Measurements from ENCODE around the gene CRB3. TPM values are rescaled to one million over a fixed set of nuclear protein-coding genes. Genes with fewer than 3 reads are reported as not detected.

Gene CRB3
- total RNA-seq, 1 experiment from 2014 or later, result not detected

DNA sequence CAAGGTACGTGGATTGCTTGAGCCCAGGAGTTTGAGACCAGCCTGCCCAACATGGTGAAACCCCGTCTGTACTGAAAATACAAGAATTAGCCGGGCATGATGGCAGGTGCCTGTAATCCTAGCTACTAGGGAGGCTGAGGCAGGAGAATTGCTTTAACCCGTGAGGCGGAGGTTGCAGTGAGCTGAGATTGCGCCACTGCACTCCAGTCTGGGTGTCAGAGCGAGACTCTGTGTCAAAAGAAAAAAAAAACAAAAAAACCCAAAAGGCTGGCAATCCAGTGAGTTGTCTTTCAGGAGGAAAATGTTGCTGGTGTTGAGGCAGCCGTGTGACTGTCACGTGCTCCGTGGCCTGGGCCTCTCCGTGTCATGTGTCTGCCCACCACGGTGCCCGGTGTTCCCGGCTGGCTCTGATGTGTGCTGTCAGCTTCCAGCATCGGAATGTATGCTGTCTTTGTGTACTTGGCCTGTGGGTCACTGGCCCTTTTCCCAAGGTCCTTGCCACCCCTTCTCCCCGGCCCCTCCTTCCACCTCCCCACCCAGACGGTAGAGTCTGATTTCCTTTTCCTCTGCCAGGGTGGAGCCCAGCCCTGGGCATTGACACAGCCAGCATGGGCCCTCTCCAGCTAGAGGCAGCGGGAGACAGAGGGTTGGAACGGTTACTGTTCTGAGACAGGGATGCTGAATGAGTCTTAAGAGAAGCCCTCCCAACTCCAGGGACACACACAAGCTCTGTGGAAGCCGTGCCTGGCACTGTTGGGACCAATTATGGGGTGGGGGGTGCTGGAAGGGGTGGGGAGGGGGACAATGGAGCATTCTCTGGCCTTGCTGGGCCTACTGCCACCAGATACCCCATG lies 45.3 kb downstream of the CRB3 start:
- no peaks in the 10 kb centered on the region for H3K36me3 ChIP-seq (ENCODE audit: insufficient read depth, low read length, poor library complexity, severe bottlenecking)
- DNase-seq (ENCODE audit: low spot score), result no peak
- ChIA-PET POLR2A (ENCODE audit: low non-redundant PET) (no interaction called here), CTCF (no interaction called here)
- no peaks in the 10 kb centered on the region for H3K9me3 ChIP-seq (ENCODE audit: low read depth, low read length, poor library complexity, severe bottlenecking)
- intact Hi-C loops (cut with micrococcal nuclease; ENCODE audit: unreplicated experiment), result no loop called here
- TF ChIP-seq, protein P1, sequence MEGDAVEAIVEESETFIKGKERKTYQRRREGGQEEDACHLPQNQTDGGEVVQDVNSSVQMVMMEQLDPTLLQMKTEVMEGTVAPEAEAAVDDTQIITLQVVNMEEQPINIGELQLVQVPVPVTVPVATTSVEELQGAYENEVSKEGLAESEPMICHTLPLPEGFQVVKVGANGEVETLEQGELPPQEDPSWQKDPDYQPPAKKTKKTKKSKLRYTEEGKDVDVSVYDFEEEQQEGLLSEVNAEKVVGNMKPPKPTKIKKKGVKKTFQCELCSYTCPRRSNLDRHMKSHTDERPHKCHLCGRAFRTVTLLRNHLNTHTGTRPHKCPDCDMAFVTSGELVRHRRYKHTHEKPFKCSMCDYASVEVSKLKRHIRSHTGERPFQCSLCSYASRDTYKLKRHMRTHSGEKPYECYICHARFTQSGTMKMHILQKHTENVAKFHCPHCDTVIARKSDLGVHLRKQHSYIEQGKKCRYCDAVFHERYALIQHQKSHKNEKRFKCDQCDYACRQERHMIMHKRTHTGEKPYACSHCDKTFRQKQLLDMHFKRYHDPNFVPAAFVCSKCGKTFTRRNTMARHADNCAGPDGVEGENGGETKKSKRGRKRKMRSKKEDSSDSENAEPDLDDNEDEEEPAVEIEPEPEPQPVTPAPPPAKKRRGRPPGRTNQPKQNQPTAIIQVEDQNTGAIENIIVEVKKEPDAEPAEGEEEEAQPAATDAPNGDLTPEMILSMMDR (conservative IDR thresholded peaks at IDR 0.05; ENCODE audit: low read depth, low read length), result no peak
- no peak for TF ChIP-seq EZH2 (IDR thresholded peaks at IDR 0.05; ENCODE audit: borderline replicate concordance, low read depth, low read length, poor library complexity, severe bottlenecking)
- H3K4me1 ChIP-seq (ENCODE audit: insufficient read depth, low read length, poor library complexity, severe bottlenecking), result no peaks in the 10 kb centered on the region
- H3K4me3 ChIP-seq (ENCODE audit: low read depth, low read length, poor library complexity, severe bottlenecking), result no peak overlapping the region
- BruUV-seq (replicated peaks), result no TSS peak
- H3K27me3 ChIP-seq (replicated peaks; ENCODE audit: insufficient read depth, low read depth, low read length, poor library complexity), result no peaks in the 10 kb centered on the region
- H3K27ac ChIP-seq (ENCODE audit: low read depth, low read length, poor library complexity, severe bottlenecking), result no peak overlapping the region

DNA sequence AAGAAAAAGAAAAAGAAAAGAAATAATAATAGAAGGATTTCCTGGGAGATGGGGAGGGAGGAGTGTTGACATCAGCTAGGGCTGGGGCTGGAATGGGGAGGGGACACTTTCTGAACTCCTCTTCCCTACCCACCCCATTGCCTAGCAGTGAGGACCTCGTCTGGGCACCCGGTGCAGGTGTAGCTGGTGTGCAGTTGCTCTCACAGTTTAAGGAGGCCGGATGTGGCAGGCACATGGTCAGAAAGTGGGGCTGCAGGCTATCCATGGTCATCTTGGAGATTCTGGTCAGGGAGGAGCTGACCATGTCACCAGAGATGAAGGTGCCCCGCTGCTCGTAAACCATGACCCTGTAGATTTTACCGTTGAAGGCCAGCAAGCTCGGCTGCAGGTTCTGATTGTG lies 46.5 kb downstream of the CRB3 start:
- no peaks in the 10 kb centered on the region for H3K36me3 ChIP-seq (ENCODE audit: insufficient read depth, low read length, poor library complexity, severe bottlenecking)
- no peak overlapping the region for H3K27ac ChIP-seq (ENCODE audit: low read depth, low read length, poor library complexity, severe bottlenecking)
- no peaks in the 10 kb centered on the region for H3K27me3 ChIP-seq (replicated peaks; ENCODE audit: insufficient read depth, low read depth, low read length, poor library complexity)
- no peaks in the 10 kb centered on the region for H3K4me1 ChIP-seq (ENCODE audit: insufficient read depth, low read length, poor library complexity, severe bottlenecking)
- TF ChIP-seq, protein P1 (conservative IDR thresholded peaks at IDR 0.05; ENCODE audit: low read depth, low read length), result no peak
- no peak for TF ChIP-seq EZH2 (IDR thresholded peaks at IDR 0.05; ENCODE audit: borderline replicate concordance, low read depth, low read length, poor library complexity, severe bottlenecking)
- no peak overlapping the region for H3K4me3 ChIP-seq (ENCODE audit: low read depth, low read length, poor library complexity, severe bottlenecking)
- intact Hi-C loops (cut with micrococcal nuclease; ENCODE audit: unreplicated experiment), result no loop called here
- no peaks in the 10 kb centered on the region for H3K9me3 ChIP-seq (ENCODE audit: low read depth, low read length, poor library complexity, severe bottlenecking)
- ChIA-PET CTCF (no interaction called here), POLR2A (ENCODE audit: low non-redundant PET) (no interaction called here)
- BruUV-seq (replicated peaks), result no TSS peak
- DNase-seq (ENCODE audit: low spot score), result no peak

DNA sequence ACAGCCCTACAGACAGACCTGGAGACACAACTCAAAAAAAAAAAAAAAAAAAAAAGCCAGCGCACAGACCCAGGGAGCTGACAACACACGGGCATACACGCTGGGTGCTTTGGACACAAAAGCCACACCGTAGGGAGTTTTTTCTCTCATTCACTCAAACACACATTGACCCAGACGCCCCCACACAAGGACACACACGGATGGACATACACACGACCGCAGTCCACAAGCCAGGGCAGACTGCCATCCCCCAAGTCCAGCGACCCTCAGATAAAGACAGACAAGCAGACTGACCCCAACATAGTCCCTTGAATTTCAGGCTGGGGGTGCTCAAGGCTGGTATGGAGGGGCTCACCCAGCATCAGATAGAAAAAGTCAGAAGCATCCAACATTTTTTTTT lies 50.0 kb downstream of the CRB3 start:
- POLR2A ChIA-PET (ENCODE audit: low non-redundant PET), result no interaction called here
- no peaks in the 10 kb centered on the region for H3K9me3 ChIP-seq (ENCODE audit: low read depth, low read length, poor library complexity, severe bottlenecking)
- DNase-seq (ENCODE audit: low spot score), result no peak
- no peak overlapping the region for H3K27ac ChIP-seq (ENCODE audit: low read depth, low read length, poor library complexity, severe bottlenecking)
- no peaks in the 10 kb centered on the region for H3K36me3 ChIP-seq (ENCODE audit: insufficient read depth, low read length, poor library complexity, severe bottlenecking)
- H3K27me3 ChIP-seq (replicated peaks; ENCODE audit: insufficient read depth, low read depth, low read length, poor library complexity), result no peaks in the 10 kb centered on the region
- CTCF ChIA-PET, result no interaction called here
- no peak for TF ChIP-seq EZH2 (IDR thresholded peaks at IDR 0.05; ENCODE audit: borderline replicate concordance, low read depth, low read length, poor library complexity, severe bottlenecking)
- TF ChIP-seq, protein P1 (conservative IDR thresholded peaks at IDR 0.05; ENCODE audit: low read depth, low read length), result no peak
- intact Hi-C loops (cut with micrococcal nuclease; ENCODE audit: unreplicated experiment), result no loop called here
- no peak overlapping the region for H3K4me3 ChIP-seq (ENCODE audit: low read depth, low read length, poor library complexity, severe bottlenecking)
- BruUV-seq (replicated peaks), result no TSS peak
- peaks cover 4% of the 10 kb centered on the region for H3K4me1 ChIP-seq (ENCODE audit: insufficient read depth, low read length, poor library complexity, severe bottlenecking)

Measured in A673 (cell line).